Medulla oblongata (tissue), 1 donor: ENCODE results near the gene OTUD5.

ENCODE experiments used
- DNase-seq: peaks from one replicate; pipeline ENCODE4 v3.0.0-alpha.2; 2015; ENCODE audit errors: extremely low spot score

OTUD5 gene

DNA sequence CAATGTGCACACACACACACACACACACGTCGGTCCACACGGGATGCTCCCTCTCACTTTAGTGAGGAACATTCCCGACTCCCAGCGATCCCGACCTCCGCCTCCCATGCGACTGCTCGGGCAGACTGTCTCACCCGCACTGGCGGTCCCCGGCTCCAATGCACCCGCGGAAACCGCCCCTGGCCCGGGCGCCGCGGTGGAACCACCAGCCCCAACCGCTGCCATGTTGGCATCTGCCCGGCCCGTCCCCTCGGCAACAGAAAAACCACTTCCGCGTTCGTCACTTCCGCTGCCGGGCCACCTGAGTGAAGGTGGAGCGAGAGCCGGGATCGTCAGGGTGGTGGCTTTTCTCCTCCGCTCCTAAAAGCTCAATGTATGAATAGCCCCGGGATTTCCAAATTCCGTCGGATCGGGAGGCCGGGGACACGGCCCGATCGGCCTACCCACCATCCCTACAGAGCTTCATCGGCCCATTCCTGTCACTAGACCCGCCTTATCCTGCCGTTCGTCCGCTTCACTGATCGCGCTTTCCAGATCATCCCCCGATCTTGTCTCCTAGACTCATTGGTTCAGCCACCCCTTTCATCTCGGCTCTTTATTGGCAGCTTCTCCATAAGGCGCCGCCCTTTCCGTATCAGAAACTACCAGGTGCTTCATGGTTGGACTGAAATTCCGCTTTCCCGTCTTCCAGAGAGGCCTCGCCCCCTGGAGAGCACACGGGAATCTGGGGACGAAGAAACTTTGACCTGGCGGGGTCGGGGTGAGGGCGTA is 45.8 kb downstream of the OTUD5 start, which contains the start of gene SLC35A2:
TSS of gene SLC35A2 (minus strand) at position 235 of the 771 bp plus-strand sequence. CDS start at position 225, 10 bp downstream.
- DNase-seq = peak; percentile 78

DNA sequence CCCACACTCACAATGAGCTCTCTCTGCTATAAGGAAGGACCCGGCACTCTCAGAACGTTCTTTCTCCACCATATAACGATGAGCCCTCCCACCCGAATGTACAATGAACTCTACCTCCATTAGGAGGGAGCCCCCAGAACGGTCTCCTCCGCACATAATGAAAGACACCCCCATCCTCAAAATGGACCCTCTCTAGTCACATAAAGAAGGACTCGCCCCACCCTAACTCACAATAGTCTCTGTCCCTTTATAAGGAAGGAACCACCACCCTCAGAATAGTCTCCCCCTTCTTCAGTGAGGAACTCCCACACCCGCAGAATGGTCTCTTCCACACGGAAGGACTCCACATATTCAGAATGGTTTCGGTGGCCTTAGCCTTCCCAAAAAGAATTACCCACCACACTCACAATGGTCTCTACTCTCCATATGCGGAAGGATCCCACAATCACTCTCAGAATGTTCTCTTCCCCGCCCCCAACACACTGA is 46.4 kb downstream of the OTUD5 start:
- DNase-seq = no peak

DNA sequence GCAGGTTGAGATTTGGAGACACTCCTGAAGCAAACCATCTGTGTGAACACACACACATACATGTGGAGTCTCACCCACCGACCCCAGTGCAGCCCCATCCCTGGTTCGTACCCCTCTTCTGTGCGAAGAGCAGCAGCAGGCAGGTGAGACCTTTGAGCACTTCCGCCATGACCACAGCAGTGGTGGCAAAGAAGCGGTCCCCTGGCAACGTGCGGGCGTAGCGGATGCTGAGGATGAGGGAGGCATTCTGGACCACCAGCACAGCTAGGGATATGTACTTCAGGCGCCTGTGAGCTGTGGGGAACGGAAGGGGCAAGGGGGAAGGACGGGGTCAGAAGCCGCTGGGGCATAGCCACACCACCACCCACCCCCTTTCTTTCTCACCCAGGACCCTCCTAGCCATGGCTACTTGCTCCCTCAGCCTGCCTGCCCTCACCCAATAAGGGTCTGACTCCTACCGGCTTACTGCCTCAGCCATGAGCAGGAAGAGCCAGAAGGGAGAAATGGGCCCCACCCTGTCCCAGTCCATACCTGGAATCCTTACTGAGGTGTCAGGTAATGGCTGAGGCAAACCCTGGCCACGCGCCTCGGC is 47.6 kb downstream of the OTUD5 start:
- no peak for DNase-seq

DNA sequence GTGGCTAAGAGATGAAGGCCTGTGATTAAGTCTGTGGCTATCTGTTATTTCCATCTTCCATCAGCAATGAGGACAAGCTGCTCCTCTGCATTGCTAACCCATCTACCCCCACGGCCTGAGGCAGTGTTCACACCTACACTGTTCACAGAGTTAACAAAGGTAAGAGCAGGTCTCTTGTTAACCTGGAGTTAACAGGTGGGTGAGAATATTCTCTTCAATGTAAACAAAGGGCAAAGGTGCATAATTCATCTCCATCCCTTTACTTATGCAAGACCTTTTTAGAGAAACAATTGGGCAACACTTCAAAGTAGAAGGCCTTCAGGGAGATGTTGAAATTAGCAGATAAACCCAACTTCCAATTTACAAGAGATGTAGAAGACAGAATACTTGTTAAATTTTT is 48.8 kb downstream of the OTUD5 start:
- DNase-seq = no peak

DNA sequence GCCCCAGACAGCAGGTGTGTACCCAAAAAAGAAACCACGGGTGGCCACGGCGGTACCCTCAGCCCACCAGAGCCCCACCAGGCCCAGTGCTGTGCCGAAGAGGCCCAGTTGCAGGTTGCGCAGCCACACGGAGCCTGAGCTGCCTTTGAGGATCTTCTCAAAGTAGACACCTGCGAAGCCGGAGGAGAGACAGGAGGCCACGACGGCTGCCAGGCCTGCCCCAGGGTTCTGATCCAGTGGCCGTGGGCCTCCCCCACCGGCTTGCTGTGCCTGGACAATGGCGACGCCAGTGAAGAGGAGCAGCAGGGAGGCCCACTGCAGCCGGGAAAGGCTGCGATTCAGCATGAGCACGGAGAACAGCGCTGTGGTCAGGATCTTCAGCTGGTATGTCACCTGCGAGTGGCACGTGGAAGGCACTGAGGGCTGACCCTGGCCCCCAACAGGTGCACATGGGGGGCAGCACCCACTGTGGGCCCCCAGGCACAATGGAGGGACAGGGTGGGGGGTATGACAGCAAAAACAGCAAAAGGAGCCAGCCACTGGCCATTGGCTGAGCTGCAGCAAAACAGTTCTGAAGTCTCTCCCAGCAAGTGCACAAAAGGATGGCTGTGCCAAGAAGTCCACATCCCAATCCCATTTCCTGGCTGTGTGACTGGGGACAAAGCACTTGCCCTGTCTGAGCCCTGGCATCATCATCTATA is 52.2 kb downstream of the OTUD5 start:
- no peak for DNase-seq

DNA sequence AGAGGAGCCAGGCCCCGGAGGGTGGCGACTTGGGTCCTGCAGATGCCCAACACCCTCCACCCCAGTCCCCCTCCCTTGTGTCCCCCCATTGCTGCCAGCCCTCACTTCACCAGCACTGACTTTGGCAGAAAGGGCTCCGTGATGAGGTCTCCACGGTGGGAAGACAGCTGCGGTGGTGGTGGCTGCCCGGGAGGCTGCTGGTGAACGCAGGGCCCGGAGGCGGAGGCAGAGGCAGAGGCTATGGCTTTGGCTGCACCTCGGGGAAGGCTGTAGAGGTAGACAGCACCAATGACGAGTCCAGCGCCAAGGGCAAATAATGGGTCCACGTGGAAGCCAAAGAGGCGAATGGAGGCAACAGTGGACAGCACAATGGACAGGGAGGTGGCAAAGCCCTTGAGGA is 52.8 kb downstream of the OTUD5 start:
- DNase-seq = no peak

DNA sequence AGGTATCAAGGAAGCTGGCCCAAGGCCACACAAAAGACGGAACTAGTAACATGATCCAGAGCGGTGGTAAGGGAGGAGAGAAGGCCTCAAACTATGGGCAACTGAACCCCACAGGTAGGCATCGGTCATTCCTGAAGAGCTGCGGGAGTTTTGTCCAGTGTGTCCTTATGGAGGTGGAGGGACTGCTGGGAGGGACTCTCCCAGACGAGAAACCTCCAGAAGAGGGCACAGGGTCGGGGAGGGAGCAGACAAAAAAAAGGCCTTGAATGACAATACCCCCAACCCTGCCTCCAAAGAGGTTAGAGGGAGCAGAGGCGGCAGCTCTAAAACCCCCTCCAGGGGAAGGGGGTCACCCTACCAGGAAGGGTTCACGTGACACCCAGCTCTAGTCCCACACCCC is 53.2 kb downstream of the OTUD5 start:
- no peak for DNase-seq

DNA sequence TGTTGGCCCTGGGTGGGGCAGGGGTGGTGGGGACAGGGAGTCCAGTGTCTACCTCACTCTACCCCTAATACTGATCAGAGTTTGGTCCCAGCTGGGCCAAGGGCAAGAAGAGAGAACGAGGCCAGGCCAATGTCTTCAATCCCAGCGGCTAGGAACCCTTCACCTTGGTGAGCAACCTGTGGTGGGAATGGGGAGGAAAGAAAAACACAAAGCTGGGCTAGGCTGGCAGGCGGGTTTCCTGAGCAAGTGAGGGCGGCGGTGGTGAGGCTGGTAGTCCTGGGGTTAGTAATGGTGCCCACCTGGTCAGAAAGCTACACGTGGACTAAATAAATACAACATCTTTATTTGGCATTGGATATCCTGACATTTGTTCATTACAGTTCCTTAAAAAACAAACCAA is 54.1 kb downstream of the OTUD5 start:
- DNase-seq = no peak

DNA sequence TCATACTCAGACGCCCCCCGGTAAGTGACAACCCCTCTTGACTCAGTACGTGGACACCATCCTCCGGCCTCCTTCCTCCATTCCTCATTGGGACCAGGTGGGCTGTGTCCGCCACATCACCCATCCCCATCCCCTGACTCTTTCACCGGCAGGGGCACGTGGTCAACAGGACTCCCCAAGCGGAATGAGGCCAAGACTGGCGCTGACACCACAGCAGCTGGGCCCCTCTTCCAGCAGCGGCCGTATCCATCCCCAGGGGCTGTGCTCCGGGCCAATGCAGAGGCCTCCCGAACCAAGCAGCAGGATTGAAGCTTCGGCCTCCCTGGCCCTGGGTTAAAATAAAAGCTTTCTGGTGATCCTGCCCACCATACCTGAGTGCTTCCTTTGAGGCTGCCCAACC is 54.6 kb downstream of the OTUD5 start:
- no peak for DNase-seq

DNA sequence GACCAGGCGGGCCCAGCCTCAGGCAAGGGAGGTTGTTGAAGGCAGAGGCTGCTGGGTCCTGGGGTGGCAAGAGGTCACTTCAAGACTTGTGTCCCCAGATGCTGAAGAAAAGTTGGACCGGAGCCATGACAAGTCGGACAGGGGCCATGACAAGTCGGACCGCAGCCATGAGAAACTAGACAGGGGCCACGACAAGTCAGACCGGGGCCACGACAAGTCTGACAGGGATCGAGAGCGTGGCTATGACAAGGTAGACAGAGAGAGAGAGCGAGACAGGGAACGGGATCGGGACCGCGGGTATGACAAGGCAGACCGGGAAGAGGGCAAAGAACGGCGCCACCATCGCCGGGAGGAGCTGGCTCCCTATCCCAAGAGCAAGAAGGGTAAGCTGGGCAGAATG is 55.3 kb downstream of the OTUD5 start:
- DNase-seq = no peak

DNA sequence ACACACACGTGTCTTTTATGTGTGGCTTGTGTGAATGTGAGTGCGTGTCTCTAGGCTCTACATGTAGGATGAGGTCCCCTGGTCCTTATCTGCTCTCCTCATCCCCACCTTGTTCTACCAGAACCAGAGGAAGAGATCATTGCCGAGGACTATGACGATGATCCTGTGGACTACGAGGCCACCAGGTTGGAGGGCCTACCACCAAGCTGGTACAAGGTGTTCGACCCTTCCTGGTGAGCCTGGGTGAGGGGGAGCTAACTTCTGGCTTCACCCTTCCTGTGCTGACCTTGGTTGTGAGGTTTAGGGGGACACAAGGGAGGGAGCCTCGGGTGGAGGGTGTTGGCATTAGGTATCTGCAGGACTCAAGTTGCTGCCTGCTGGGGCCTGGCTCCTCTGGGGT is 56.3 kb downstream of the OTUD5 start:
- no peak for DNase-seq

DNA sequence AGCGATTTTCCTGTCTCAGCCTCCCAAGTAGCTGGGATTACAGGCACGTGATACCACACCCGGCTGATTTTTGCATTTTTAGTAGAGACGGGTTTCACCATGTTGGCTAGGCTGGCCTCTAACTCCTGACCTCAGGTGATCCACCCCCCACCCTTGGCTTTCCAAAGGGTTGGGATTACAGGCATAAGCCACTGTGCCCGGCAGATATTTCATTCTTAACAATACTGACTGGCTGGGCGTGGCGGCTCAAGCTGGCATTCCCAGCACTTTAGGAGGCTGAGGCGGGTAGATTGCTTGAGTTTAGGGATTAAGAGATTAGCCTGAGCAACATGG is 58.4 kb downstream of the OTUD5 start:
- DNase-seq = no peak

DNA sequence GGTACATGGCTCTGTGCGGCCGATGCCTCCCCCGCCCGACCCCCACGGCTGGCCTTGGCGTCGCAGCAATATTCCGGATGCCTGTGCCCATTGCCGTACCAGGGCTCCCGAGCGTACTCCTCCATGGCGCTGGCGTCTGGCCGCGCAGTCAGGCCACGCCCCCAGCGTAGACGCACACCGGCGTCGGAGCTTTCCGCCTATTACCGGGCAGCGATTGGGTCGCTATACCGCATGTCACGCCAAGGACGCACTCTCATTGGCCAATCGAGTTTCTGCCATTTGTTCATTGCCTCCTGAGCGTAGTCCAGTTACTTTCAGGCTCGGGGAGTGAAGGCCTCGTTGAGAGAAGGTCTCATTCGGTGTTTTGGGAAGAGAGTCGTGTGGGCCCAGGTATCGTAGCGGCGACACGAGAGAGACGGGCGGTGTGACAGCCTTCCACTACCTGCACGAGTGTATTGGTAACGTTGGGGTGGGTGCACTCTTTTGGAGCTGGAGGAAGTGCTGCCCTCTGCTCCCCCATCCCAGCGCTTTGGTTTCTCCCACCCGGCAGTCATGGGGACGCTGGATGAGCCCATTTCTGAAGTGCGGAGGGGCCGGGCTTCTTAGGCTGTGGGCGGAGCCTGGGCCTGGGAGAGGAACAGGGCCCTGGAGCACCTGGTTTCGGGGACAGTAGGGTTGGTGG is 59.6 kb downstream of the OTUD5 start, which contains the start of the genes PQBP1 and TIMM17B:
TSS of gene PQBP1 (plus strand) at position 306 of the 682 bp plus-strand sequence. CDS start 580 bp downstream, outside the sequence.
TSS of gene TIMM17B (minus strand) at position 144 of the 682 bp plus-strand sequence. CDS start at position 125, 19 bp downstream.
- DNase-seq = peak; percentile 95

DNA sequence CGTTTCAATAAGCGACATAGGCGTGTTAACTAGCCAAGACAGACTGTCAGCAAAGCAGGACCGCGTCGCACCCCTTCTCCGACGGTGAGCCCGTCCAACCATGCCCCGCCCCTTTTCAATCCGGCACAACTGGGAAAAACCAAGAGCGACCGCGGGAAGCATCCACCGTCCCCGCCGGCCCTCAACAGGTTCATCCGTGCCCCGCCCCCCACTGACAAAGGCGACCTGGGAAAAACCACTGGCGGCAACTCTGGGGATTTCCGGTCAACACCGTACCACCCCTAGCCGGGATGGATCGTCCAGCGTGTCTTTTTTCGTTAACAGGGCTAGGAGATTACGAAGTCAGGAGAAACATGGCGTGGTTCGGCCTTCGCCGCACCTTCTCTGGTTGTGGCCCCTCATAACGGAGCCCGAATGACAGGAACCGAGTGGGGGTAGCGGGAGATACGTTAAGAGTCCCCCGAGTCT is 60.2 kb downstream of the OTUD5 start:
- peak; percentile 53 for DNase-seq

DNA sequence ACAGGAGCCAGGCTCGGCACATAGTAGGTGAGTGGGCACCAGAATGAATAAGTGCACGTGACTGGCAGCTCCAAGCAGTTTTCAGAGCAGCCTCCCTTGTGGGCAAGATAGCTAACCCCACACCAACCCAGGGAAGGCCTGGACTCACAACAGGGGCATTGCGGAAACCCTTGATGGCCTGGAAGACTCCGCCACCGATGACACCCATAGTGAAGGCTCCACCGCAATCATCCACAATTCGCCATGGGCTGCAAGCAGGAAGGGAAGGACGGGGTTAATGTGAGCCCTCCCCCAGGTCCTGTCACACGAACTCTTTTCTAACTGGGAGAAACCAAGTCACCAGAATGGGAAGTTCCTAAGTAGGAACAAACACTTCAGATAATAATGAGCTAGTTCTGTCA is 60.8 kb downstream of the OTUD5 start:
- DNase-seq = no peak

DNA sequence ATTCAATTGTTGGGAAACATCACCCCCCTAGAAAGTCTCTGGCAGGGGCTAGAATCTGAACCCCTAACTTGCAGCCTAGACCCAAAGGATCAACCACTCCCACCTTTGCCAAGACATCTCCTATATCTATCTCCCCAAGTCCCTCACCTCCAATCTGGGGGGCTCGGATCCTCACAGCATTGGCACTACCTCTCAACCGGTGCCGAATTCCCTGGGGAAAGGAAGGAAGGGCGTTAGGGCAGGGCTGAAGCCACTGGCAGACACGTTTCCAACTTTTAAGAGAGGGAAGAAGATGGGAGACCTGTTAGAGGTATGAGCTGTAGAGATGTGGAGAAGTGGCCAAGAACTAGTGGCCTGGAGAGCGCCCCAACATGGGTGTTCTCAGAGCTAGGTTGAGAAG is 62.5 kb downstream of the OTUD5 start:
- DNase-seq = no peak

DNA sequence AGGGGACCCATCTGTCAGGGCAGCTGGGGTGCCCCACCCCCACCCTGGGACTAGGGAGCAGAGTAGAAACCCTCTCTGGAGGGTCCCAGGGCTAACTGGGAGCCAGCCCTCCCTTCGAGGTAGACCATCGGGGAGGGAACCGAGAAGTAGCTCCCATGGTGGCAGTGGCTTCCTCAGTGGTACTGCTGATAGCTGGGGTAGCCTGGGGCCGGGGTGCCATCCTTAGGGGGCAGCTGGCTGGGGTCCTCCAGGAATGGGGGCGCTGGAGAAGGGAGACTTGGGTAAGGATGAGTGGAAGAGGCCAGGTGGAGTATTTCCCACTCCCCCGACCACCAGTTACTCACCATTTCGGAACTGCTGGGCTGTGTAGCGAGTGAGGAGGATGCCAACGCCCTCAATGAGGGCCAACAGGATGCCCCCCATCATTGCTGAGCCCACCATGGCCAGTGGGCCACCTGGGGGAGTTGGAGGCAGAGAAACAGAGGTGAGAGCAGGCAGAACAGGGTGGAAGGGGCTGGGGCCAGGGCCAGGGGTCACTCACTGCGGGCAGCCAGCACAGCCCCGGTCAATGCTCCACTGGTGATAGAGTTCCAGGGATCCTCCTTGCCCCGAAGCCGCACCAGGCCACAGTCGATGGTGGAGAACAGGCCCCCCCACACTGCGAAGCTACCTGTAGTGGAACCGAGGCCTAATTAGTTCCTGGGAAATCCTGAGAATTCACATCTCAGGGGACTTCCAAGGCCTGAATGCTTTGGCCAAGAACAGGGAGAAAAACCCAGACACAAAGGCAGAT is 63.7 kb downstream of the OTUD5 start:
- no peak for DNase-seq

DNA sequence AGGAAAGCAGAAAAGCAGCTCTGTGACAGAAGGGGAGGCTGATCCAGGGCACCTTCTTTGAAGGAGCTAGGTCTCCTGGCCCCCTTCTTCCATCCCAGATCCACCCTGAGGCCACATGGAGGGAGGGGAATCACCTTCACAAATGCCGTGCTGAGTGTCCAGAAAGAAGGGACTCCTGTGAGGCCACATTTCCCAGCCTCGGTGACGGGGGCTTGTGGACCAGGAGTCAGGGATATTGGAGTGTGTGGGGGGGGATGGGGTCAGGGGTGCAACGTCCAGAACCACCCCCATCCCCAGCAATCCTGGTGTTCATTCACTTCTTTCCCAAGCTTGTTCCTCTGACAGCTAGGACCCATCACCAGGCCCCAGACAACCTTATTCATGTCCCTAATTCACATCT is 64.5 kb downstream of the OTUD5 start:
- DNase-seq = no peak

DNA sequence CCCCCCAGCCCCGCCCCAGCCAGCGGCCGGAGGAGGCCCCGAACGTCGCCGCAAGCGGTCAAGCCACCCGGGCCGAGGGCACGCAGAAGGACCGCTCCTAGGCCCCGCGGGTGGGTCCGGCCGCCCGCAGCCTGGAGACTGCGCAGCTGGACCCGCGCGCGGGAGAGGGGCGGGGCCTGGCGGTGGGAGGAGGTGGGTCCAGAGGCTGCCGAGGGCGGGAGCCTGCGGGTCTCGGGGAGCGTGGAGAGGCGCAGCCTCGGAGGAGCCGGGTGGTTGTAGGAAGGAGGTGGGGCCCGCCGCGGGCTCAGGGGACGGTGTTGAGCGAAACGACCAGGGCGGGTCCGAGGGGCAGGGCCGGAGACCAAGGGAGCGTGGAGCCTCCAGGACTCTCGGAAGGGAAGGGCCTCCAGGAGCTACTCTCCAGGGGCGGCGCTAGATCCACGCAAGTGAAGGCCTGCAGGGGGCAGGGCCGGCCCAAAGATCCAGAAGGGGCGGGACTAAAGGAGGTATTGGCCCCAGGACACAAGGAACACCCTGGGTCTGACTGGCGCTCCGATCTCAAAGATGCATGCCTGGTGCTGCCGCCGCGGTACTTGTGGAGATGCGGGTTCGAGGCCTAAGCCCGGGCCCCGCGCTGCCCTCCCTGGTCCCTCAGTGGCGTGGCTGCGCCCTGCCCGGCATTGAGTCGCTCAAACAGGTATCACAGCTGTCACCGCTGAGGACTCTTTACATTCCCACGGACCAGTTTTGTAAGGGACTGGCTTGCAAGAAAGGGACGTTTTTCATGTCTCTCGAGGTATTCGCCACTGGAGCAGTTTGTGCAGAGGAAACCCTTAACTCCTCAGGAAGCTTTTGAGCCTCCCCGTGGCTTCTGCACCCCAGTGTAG is 65.8 kb downstream of the OTUD5 start:
- peak; percentile 85 for DNase-seq

DNA sequence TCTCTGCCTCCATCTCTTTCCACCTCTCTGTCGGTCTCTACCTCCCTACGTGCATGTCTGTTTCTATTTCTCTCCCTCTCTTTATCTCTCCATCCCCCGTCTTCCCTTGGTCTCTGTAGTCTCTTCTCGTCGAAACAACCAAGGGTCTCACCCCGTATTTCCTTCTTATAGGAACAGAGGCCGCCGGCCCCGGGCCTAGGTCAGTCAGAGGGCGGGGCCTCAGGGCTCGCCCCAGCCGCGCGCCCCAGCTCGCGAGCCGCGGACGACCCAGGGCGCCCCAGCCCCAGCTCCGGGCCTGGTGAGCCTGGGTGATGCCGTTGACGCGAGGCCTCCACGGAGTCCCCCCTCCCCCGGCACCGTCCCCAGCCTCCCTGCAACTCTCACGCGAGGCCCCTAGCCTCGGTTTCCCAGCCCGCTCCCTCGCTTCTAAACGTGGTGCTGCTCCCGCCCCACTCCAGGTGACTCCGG is 66.4 kb downstream of the OTUD5 start:
- DNase-seq = no peak
